ENCODE data around the gene CIAO3.

DNA sequence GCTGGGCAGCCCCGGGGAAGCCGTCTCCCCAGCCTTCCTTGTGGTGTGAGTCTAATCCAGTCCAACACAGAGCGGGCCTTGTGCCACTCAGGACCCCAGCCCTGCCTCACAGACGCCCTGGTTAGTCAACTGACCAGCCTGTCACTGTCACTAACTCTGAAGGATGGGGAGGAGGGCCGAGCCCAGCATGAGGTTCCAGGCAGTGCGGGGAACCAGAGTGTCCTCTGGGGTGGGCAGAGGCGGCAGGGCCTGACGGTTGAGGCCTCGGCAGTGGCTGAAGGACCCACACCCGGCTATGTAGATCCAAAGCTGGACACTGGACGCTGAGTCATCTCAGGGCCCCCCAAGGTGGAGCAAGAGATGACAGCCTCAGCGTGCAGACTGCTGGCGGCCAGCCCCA lies 38.8 kb upstream of the CIAO3 start:
- TF ChIP-seq, protein P1, sequence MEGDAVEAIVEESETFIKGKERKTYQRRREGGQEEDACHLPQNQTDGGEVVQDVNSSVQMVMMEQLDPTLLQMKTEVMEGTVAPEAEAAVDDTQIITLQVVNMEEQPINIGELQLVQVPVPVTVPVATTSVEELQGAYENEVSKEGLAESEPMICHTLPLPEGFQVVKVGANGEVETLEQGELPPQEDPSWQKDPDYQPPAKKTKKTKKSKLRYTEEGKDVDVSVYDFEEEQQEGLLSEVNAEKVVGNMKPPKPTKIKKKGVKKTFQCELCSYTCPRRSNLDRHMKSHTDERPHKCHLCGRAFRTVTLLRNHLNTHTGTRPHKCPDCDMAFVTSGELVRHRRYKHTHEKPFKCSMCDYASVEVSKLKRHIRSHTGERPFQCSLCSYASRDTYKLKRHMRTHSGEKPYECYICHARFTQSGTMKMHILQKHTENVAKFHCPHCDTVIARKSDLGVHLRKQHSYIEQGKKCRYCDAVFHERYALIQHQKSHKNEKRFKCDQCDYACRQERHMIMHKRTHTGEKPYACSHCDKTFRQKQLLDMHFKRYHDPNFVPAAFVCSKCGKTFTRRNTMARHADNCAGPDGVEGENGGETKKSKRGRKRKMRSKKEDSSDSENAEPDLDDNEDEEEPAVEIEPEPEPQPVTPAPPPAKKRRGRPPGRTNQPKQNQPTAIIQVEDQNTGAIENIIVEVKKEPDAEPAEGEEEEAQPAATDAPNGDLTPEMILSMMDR (optimal IDR thresholded peaks at IDR 0.05 in 1 of 3, IDR thresholded peaks at IDR 0.05 in 1 of 3, conservative IDR thresholded peaks at IDR 0.05 in 1 of 3; ENCODE audit: extremely low read depth in 1 of 3, insufficient read depth in 2 of 3, low read length in 3 of 3), result no peak
- TF ChIP-seq EZH2 (IDR thresholded peaks at IDR 0.05; ENCODE audit: low read length), result no peak
